ENCODE data around the gene SCYGR3.

GRCh38 chr2:227615906-227616305 is 1.3 kb upstream of the SCYGR3 start:
- TF ChIP-seq EP300 (IDR thresholded peaks at IDR 0.05; ENCODE audit: low read depth): no peak
- TF ChIP-seq CTCF (IDR thresholded peaks at IDR 0.05): no peak
- TF ChIP-seq POLR2A (IDR thresholded peaks at IDR 0.05): no peak

Measured in transverse colon (tissue), 3 donors.